GM18508 (cell line): ENCODE measurements around the gene VAX1.

ENCODE experiments used
- ATAC-seq: cut with Tn5 transposase; IDR thresholded peaks from one replicate; pipeline ENCODE4 v1.9.1; 2021; ENCODE audit warnings: moderate number of reproducible peaks; ENCODE audit not compliant: insufficient read depth, unreplicated experiment

VAX1 gene

DNA sequence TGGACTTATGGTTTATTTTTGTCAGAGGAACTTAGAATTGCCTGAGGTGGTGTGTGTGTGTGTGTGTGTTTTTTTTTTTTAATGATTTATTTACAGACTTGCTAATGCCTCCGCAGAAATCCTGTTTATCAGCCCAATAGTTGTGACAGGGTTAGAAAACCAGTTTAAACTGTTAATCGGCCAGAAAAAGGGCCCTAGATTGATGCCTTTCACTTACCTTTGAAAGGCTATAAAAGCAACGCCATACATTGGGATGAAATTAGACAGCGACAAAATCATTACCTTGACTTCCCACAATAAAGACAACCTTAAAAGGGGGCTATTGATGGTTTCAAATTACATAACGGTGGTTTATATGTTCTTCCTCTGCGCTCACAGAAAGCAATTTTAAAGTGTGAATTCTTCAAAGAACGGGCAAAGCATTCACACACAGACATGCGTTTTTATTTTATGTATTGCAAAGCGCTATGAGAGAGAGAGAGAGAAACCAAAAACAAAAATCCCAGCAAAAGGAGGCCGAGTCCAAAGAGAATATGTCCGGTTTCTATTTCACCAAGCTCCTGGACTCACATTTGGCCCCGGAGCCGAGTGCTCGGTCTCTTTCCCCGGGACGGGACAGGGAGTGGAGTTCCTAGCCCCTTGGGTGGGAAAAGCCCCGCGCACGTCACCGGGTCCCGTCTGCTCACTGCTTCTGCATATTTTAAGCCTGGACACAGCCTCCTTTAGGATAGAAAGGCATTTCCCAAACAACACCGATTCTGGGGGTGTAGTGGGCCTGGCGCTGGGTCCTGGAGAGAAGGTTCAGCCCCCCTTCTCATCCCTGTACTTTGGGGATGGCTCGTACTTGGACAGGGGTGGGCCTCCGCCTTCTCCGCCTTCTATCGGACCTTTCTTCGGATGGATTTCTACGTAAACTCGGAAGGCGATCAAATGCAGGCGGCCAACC lies 26.8 kb upstream of the VAX1 start:
- ATAC-seq = no peak

- no peak for ATAC-seq
Measured at GRCh38 chr10:117163954-117164548, 26.0 kb upstream of the VAX1 start.

DNA sequence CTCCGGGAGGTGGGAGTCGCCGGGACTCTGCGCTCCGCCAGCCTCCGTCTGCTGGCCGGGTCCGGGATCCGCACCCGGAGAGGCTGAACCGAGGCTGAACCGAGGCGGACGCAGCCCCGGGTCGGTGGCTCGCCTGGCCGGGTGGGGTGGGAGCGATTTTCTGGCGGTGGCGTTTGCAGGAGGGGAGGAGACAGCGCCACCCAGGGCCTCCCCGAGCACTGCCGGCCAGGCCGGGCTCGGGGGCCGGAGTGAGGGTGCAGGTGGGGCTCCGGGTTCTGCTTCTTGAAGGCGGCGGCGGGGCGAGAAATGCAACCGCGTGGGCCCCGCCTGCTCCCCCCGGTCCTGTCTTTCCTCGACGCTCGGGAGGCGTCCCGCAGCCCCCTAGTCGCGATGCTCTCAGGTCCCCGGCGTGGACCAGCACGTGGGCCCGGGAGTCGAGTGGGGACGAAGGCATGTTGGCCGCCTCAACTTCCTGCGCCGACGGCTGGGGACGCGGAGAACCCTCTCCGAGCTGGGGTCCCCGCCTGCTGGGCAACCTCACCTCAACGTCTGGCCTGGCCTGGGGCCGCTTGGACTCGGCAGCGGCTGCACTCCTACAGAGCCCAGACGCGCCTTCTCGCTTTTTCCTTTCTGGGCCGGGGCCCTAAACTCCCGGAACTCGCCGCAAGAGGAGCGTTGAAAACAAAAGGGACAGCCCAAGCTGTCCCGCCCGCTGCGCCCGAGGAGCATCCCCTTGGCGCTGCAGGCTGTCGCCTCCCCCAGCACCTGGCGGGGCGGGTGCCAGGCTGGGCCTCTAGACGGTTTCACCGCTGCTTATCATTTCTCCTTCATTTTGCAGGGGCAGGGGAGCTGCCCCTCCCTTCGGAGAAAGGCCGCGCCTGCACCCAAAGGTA lies 25.2 kb upstream of the VAX1 start:
- no peak for ATAC-seq

- no peak for ATAC-seq
Measured at GRCh38 chr10:117162093-117163060, 24.3 kb upstream of the VAX1 start.

- no peak for ATAC-seq
Measured at GRCh38 chr10:117161386-117162033, 23.4 kb upstream of the VAX1 start.

GRCh38 chr10:117160567-117160966 lies 22.5 kb upstream of the VAX1 start:
- ATAC-seq = no peak

GRCh38 chr10:117159390-117159789 lies 21.3 kb upstream of the VAX1 start:
- no peak for ATAC-seq

GRCh38 chr10:117158297-117158696 lies 20.2 kb upstream of the VAX1 start:
- no peak for ATAC-seq

DNA sequence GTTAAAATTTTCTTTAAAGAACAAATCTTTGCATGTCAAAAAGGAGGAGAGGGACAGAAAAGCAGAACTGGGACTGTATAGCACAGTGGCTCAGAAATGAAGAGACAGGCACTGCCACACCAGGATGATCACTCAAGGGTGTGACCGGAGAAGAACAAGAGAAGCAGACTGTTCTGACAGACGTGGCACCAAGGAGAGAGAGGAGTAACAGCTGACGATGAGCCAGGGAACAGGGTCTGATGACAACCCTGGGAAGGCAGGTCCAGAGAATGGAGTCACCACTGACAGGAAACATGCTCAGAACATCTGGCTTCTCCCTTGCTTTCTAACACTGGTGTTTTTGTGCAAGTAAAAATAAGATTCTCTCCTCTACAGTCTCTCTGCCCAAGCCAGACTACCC lies 14.6 kb upstream of the VAX1 start:
- no peak for ATAC-seq

- no peak for ATAC-seq
Measured at GRCh38 chr10:117148284-117148683, 10.2 kb upstream of the VAX1 start.

DNA sequence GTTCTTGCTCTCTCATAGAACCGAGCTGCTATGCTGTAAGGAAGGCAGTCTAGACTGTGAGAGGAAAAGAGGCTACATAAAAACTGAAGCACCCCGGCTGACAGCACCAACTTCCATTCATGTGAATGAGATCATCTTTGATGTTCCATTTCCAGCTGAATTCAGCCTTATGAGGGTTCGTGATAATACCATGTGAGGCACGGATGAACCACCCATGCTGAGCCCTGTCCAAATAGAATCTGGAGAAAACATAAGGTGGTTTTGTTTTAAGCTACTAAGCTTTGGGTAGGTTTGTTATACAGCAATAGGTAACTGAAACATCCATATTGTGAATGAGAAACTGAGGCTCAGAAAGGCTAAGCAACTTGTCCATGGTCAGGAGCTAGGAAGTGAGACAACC lies 6.9 kb upstream of the VAX1 start:
- ATAC-seq = no peak

GRCh38 chr10:117143103-117143823 lies 5.2 kb upstream of the VAX1 start:
- no peak for ATAC-seq

GRCh38 chr10:117140525-117140902 lies 2.4 kb upstream of the VAX1 start:
- no peak for ATAC-seq

DNA sequence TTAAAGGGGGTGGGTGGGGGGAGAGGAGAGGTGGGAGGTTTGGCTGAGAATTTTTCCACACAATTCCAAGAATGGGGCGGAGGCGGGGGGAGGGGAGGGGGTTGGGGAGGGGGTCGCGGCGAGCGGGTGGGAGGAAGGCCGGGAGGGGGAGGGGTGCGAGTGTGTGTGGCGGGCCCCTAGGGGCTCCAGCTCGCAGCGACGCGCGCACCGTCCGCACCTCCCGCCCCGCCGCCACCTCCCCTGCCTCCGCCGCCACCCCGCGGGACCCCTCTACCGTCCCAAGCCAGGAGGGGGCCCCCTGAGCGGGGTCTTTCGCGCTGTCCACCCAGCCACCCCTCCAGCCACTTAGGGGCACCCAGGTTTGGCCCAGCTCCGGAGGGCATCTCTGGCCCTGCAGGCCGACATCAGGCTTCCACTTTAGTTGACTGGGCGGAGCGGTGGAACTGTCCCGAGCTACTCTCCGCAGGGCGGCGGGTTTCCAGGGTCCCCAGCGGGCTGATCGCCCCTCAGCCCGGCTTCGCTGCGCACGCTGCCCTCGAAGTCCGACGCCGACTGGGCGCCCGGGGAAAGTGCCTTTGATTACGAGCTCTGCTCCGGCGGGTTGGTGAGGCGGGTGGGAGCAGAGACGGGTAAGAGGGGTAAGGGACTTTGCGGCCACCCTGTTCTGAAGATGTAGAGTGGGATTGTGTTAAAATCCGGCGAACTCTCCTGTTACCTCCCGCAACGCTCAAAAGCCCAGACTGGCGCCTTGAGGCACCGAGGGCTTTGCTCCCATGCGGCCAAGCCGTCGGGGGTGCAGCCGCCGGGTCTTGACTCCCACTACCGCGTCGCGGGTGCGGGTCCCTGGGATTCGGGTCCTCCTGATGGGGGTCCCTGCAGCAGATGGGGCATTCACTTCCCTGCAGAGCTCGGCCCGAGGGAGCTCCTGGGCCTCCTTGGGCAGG lies 1.8 kb upstream of the VAX1 start:
- no peak for ATAC-seq

DNA sequence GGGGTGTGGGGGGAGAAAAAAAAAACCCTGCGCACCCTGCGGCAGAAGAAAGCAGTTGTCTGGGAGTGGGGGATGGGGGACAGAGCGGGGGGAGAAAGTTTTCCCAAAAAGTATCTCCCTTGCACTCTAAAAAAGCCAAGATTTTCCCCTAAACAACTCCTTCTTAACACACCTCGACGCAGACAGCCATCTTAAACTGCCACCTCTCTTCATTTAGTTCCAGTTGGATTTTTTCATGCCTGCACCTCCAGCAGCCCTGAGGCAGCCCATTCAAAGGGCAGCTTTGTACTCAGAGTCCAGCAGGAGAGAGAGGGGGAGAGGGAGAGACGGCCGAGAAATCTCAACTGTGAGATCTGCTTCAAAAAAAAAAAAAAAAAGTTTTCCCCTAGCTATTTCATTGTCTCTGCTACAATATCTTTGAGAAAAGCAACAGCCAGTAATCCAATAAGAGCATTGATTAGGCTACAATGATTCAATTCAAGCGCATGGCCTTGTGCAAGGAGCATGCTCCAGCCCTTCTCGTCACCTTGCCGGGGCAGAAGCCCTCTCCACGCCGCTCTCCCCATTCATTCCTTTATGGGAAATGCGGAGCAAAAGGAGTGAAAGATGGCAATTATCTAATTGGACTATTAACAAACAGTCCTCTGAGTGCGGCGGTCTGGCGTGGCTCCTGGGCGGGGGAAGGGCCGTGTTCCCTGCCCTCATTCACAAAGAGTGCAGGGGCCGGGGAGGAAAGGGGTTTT lies 939 bp upstream of the VAX1 start:
- ATAC-seq = no peak

DNA sequence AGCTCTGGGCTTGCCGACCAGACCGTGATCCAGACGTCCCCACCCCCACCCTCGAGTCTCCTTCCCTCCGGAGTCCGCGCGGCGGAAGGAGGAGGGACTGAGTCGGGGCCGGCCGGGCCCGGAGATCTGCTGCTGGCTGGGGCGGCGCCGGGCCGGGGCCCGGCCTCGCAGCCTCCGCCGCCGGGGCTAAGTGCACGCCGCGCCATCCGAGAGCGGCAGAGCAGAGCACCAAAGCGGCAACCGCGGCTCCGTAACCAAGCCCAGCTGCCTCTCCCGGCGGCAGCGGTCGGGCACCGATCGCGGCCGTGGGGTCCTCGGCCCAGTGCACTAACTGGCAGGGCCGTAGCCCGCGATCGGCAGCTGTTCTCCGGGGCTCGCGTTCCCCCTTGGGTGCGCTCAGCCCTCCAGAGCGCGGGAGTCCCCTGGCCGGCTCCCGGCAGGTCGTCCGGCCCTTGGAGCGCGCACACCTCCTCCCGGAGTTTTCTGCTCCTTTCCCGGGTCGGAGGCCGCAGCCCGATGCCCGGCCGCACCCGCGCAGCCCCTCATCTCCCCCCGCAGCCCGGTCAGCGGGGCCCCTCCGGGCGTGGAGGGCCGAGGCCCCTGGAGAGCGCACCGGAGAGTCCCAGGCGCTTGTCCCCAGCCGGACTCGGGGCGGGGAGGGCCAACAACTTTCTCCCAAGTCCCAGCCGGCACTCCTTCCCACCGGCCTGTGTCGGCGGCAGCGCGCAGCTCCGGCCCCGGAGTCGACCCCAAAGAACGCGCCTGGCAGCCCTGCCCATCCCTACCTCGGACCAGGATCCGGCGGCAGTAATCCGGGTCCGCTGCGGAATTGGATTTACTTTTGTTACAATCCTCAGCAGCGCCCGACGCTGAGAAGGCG lies 799 bp downstream of the VAX1 start:
- no peak for ATAC-seq
